ENCODE measurements around the gene HLA-DOA.

The HLA-DOA gene

GRCh38 chr6:33008944-33009861, at the start of gene HLA-DOA:
Gene HLA-DOA, minus strand, starts transcription at chr6:33009591.
- DNase-seq = peak; percentile 68

- DNase-seq = no peak
Observed at GRCh38 chr6:33057222-33058150, 48.1 kb upstream of the HLA-DOA start.

GRCh38 chr6:33053230-33053629, 43.8 kb upstream of the HLA-DOA start:
- no peak for DNase-seq

GRCh38 chr6:33052627-33053026, 43.2 kb upstream of the HLA-DOA start:
- no peak for DNase-seq

- no peak for DNase-seq
Observed at GRCh38 chr6:33050014-33050810, 40.8 kb upstream of the HLA-DOA start.

GRCh38 chr6:33049323-33050013, 40.1 kb upstream of the HLA-DOA start:
- DNase-seq = no peak

GRCh38 chr6:33040157-33040556, 30.8 kb upstream of the HLA-DOA start:
- no peak for DNase-seq

- DNase-seq = no peak
Observed at GRCh38 chr6:33036535-33036934, 27.1 kb upstream of the HLA-DOA start.

- DNase-seq = no peak
Observed at GRCh38 chr6:33034554-33034953, 25.2 kb upstream of the HLA-DOA start.

- no peak for DNase-seq
Observed at GRCh38 chr6:33030245-33030644, 20.9 kb upstream of the HLA-DOA start.

GRCh38 chr6:33029328-33030184, 20.2 kb upstream of the HLA-DOA start:
- DNase-seq = no peak

GRCh38 chr6:33028220-33028849, 18.9 kb upstream of the HLA-DOA start:
- DNase-seq = no peak

- no peak for DNase-seq
Observed at GRCh38 chr6:33024521-33024920, 15.1 kb upstream of the HLA-DOA start.

- no peak for DNase-seq
Observed at GRCh38 chr6:33023536-33023935, 14.1 kb upstream of the HLA-DOA start.

- DNase-seq = no peak
Observed at GRCh38 chr6:33021917-33022316, 12.5 kb upstream of the HLA-DOA start.

- no peak for DNase-seq
Observed at GRCh38 chr6:33019372-33019771, 10.0 kb upstream of the HLA-DOA start.

- DNase-seq = no peak
Observed at GRCh38 chr6:33018904-33019303, 9.5 kb upstream of the HLA-DOA start.

- no peak for DNase-seq
Observed at GRCh38 chr6:33018418-33018817, 9.0 kb upstream of the HLA-DOA start.

- DNase-seq = no peak
Observed at GRCh38 chr6:33017694-33018353, 8.4 kb upstream of the HLA-DOA start.

GRCh38 chr6:33017018-33017417, 7.6 kb upstream of the HLA-DOA start:
- no peak for DNase-seq
